Osteoblast (primary cell): Measurements from ENCODE around the gene MID2. TPM values are rescaled to one million over a fixed set of nuclear protein-coding genes. Genes with fewer than 3 reads are reported as not detected.
"Not testable (repeated sequence)": the region's sequence is repeated elsewhere in the genome, so short reads cannot be mapped to it uniquely, and the experiment has no call there.

Experiments
- DNase-seq: peaks from one replicate; pipeline ENCODE4 v3.0.0; 2011; ENCODE audit warnings: low spot score, mixed read lengths; ENCODE audit not compliant: insufficient read length; ENCODE audit errors: missing footprints
- H2AFZ ChIP-seq: 2 replicates; pipeline ENCODE4 v1.6.0; 2011; ENCODE audit warnings: mild to moderate bottlenecking, low read length
- H3K27ac ChIP-seq: 2 replicates; pipeline ENCODE4 v1.5.1; 2011; ENCODE audit warnings: mild to moderate bottlenecking, low read depth, low read length, moderate library complexity
- H3K27me3 ChIP-seq: 2 replicates; pipeline ENCODE4 v1.6.0; 2012; ENCODE audit warnings: mild to moderate bottlenecking, control low read depth, inconsistent platforms, low read length, moderate library complexity; ENCODE audit not compliant: insufficient read depth
- H3K36me3 ChIP-seq: 2 replicates; pipeline ENCODE4 v1.5.1; 2011; ENCODE audit warnings: mild to moderate bottlenecking, low read length, control low read depth, moderate library complexity; ENCODE audit not compliant: insufficient read depth
- H3K4me1 ChIP-seq: 2 replicates; pipeline ENCODE4 v1.5.1; 2011; ENCODE audit warnings: mild to moderate bottlenecking, low read length, control low read depth, moderate library complexity; ENCODE audit not compliant: insufficient read depth
- H3K4me2 ChIP-seq: 2 replicates; pipeline ENCODE4 v1.6.0; 2011; ENCODE audit warnings: mild to moderate bottlenecking, low read length; ENCODE audit not compliant: insufficient read depth
- H3K4me3 ChIP-seq: fragments of 200-600 bp; sonication (generic); 3 replicates; pipeline ENCODE4 v1.5.1; 2012; ENCODE audit warnings: mild to moderate bottlenecking, low read length, inconsistent platforms; ENCODE audit not compliant: insufficient read depth
- H3K79me2 ChIP-seq: 2 replicates; pipeline ENCODE4 v1.6.0; 2012; ENCODE audit warnings: mild to moderate bottlenecking, low read length, control low read depth, inconsistent platforms; ENCODE audit not compliant: insufficient read depth
- H3K9me3 ChIP-seq: 2 replicates; pipeline ENCODE4 v1.5.1; 2011; ENCODE audit warnings: low read depth, low read length, control low read depth
- H4K20me1 ChIP-seq: 2 replicates; pipeline ENCODE4 v1.6.0; 2012; ENCODE audit warnings: mild to moderate bottlenecking, low read length, control low read depth; ENCODE audit not compliant: insufficient read depth
- CTCF ChIP-seq: IDR thresholded peaks from 2 replicates; pipeline ENCODE4 v1.5.1; 2011; ENCODE audit warnings: mild to moderate bottlenecking, low read depth, low read length, moderate library complexity; ENCODE audit errors: extremely low read depth
- total RNA-seq: library from RNA; depleted of rRNA; stranded (reverse); fragments of >200 nt; gene quantifications from 2 replicates; pipeline ENCODE4 v1.2.3, GENCODE V29; 2012

MID2 gene
- total RNA-seq, 1 donor = 19.9 TPM

GRCh38 chrX:107787827-107788226 is 37.8 kb upstream of the MID2 start:
- no peak for TF ChIP-seq CTCF
- Histone ChIP-seq H3K79me2 (no peaks in the 10 kb centered on the region), H3K4me3 (no peak overlapping the region), H3K4me2 (no peak overlapping the region), H3K27me3 (peaks cover 26% of the 10 kb centered on the region), H3K4me1 (no peaks in the 10 kb centered on the region), H3K9me3 (no peaks in the 10 kb centered on the region), H4K20me1 (no peaks in the 10 kb centered on the region), H2AFZ (no peak overlapping the region), H3K27ac (no peak overlapping the region), H3K36me3 (no peaks in the 10 kb centered on the region)
- DNase-seq = no peak

- no peaks in the 10 kb centered on the region for H3K9me3 ChIP-seq
- H3K79me2 ChIP-seq = no peaks in the 10 kb centered on the region
- no peaks in the 10 kb centered on the region for H4K20me1 ChIP-seq
- H3K27me3 ChIP-seq = peaks cover 12% of the 10 kb centered on the region
- no peaks in the 10 kb centered on the region for H3K36me3 ChIP-seq
- H3K4me2 ChIP-seq = no peak overlapping the region
- no peak overlapping the region for H2AFZ ChIP-seq
- no peak overlapping the region for H3K27ac ChIP-seq
- H3K4me1 ChIP-seq = no peaks in the 10 kb centered on the region
- TF ChIP-seq CTCF = no peak
- H3K4me3 ChIP-seq = no peak overlapping the region
- no peak for DNase-seq
These were observed 21.2 kb upstream of the MID2 start for GRCh38 chrX:107804427-107804826.

GRCh38 chrX:107805179-107805578 is 20.5 kb upstream of the MID2 start:
- no peak overlapping the region for H2AFZ ChIP-seq
- H3K36me3 ChIP-seq = no peaks in the 10 kb centered on the region
- H3K27me3 ChIP-seq = peaks cover 9% of the 10 kb centered on the region
- no peak overlapping the region for H3K4me3 ChIP-seq
- no peak for TF ChIP-seq CTCF
- DNase-seq = no peak
- H3K4me1 ChIP-seq = no peaks in the 10 kb centered on the region
- no peaks in the 10 kb centered on the region for H3K79me2 ChIP-seq
- H3K9me3 ChIP-seq = no peaks in the 10 kb centered on the region
- H3K27ac ChIP-seq = no peak overlapping the region
- no peaks in the 10 kb centered on the region for H4K20me1 ChIP-seq
- no peak overlapping the region for H3K4me2 ChIP-seq

DNA sequence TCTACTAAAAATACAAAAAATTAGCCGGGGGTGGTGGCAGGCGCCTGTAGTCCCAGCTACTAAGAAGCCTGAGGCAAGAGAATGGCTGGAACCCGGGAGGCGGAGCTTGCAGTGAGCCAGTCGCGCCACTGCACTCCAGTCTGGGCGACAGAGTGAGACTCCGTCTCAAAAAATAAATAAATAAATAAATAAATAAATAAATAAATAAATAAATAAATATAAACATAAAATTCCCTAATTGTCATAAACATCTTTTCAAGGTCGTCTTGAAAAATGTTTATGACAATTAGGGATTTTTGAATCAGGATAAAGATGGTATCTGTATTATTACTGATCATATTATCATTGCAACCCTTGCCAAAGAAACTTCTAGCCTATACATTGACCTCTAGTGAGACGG is 15.6 kb upstream of the MID2 start:
- H3K4me2 ChIP-seq, H3K79me2 ChIP-seq, H3K4me1 ChIP-seq, H4K20me1 ChIP-seq, DNase-seq, H3K36me3 ChIP-seq, H3K4me3 ChIP-seq, H3K9me3 ChIP-seq, H2AFZ ChIP-seq, H3K27ac ChIP-seq: not testable (repeated sequence)
- peaks cover 30% of the 10 kb centered on the region for H3K27me3 ChIP-seq
